HL-60 (cell line): ENCODE data around the gene WDR37.

Source experiments
- CTCF ChIP-seq: IDR thresholded peaks from one replicate; pipeline ENCODE4 v1.5.1; 2011; ENCODE audit warnings: low read length, control low read depth, inconsistent platforms; ENCODE audit not compliant: insufficient read depth
- GABPA ChIP-seq: IDR thresholded peaks from 2 replicates; pipeline ENCODE4 v1.6.1; 2012; ENCODE audit warnings: low read depth

- TF ChIP-seq GABPA (no peak), CTCF (no peak)
These were observed 123.3 kb downstream of the WDR37 start for GRCh38 chr10:1179346-1180070.
